G401 (cell line): ENCODE measurements around the gene NRXN2. TPM values are rescaled to one million over a fixed set of nuclear protein-coding genes. Genes with fewer than 3 reads are reported as not detected.
A peak's percentile ranks its signal among the peaks of the same experiment; 100 is the strongest.

Source experiments
- DNase-seq: peaks from one replicate; pipeline ENCODE4 v3.0.0-alpha.2; 2015; ENCODE audit warnings: low spot score
- in situ Hi-C: cut with HindIII; loops from 2 replicates; pipeline ENCODE4 v1.10.0; 2016; ENCODE audit warnings: low sequenced_read_pairs, mixed read lengths
- total RNA-seq: library from RNA; depleted of rRNA; stranded (reverse); fragments of >200 nt; shearing (Covaris generic); gene quantifications from 2 replicates; pipeline ENCODE4 v1.2.3, GENCODE V29; 2014; rRNA removed

Gene NRXN2
- 16.7 and 24.1 TPM in 2 replicates for total RNA-seq

DNA sequence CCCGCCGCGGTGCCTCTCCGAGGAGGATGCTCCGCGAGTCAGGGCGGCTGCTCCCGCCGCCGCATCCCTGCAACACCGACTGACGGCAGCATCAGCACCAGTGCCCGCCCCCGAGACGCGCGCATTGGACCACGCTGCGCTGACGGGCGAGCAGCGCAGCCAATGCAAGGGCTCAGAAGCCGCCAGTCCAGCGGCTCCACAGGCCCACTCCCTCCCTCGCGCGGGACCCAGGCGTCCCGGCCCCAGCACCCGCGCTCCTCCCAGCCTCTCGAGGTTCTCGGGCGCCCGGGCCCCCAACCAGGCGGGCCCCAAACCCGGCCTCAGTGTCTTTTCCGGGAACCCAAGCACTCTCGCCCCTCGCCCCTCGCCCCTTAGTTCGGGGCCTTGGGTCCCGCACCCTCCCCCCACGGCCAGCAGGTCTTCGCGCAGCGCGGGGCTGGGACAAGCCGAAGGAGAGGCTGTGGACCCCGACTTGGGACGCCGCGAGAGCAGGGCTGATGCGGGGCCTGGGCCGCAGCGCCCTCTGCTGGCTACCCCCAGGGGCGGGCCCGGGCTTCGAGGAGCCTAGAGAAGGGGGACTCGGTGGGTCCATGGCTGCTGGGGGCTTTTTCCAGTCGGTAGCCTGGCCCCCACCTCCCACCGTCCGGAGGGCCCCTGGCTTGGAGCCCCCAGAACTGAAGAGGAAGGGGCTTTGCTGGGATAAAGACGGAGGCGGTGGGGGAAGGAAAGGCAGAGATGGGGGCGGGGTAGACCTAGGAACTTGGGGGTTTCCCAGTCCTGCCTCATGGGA is at the start of gene NRXN2:
Gene NRXN2, minus strand, starts transcription at position 81 of the 790 bp plus-strand sequence. CDS start 9,498 bp downstream, outside the sequence.
- in situ Hi-C loops, result no loop called here
- peak; percentile 97 for DNase-seq

DNA sequence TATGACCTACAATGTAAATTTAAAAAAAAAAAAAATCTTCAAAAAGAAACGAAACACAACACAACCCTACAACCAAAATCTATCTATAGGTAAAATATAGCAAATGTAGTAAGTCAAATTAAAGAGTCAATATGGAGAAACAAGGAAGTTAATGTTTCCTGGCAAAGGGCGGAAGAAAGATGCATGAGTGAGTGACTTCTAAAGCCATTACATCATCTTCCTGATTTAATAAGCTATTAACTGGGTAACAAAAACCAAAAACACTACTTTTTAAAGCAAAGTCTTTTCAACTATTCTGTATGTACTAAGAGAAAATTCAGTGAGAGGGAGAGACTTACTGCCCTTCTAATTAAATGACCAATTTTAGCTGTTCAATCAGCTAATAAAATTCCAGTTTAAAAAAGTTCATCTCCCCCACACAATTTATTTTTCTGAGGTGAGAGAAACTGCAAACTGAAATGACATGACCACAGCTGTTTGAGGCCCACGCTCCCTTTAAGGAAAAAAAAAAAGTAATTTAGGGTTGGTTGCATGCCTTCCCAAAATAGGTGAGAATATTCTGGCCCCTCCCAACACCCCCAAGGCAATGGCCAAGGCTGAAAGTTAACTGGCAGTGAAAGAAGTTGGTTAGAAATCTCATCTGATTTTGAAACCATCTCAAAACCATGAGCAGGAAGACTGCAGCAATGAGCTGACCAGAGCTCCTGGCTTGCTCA is 49.5 kb upstream of the NRXN2 start:
- in situ Hi-C loops, result loop anchor here (10.0 kb wide), 1 partner anchor 82 kb away; no protein-coding TSS in a partner anchor

GRCh38 chr11:64771861-64772260 is 48.9 kb upstream of the NRXN2 start:
- in situ Hi-C loops, result loop anchor here (10.0 kb wide), 1 partner anchor 83 kb away; no protein-coding TSS in a partner anchor
- DNase-seq, result no peak

More for the DNA sequence above, 49.5 kb upstream of the NRXN2 start:
- DNase-seq, result no peak

GRCh38 chr11:64770120-64770519 is 47.1 kb upstream of the NRXN2 start:
- in situ Hi-C loops, result loop anchor here (10.0 kb wide), 1 partner anchor 85 kb away; no protein-coding TSS in a partner anchor
- DNase-seq, result no peak

GRCh38 chr11:64769283-64769682 is 46.3 kb upstream of the NRXN2 start:
- in situ Hi-C loops, result no loop called here
- DNase-seq, result no peak

GRCh38 chr11:64768300-64768694 is 45.3 kb upstream of the NRXN2 start:
- in situ Hi-C loops, result no loop called here

GRCh38 chr11:64767344-64768299 is 44.6 kb upstream of the NRXN2 start:
- DNase-seq, result peak; percentile 57
- in situ Hi-C loops, result no loop called here

More at GRCh38 chr11:64768300-64768694, 45.3 kb upstream of the NRXN2 start:
- DNase-seq, result no peak

GRCh38 chr11:64766881-64767280 is 43.9 kb upstream of the NRXN2 start:
- in situ Hi-C loops, result no loop called here

DNA sequence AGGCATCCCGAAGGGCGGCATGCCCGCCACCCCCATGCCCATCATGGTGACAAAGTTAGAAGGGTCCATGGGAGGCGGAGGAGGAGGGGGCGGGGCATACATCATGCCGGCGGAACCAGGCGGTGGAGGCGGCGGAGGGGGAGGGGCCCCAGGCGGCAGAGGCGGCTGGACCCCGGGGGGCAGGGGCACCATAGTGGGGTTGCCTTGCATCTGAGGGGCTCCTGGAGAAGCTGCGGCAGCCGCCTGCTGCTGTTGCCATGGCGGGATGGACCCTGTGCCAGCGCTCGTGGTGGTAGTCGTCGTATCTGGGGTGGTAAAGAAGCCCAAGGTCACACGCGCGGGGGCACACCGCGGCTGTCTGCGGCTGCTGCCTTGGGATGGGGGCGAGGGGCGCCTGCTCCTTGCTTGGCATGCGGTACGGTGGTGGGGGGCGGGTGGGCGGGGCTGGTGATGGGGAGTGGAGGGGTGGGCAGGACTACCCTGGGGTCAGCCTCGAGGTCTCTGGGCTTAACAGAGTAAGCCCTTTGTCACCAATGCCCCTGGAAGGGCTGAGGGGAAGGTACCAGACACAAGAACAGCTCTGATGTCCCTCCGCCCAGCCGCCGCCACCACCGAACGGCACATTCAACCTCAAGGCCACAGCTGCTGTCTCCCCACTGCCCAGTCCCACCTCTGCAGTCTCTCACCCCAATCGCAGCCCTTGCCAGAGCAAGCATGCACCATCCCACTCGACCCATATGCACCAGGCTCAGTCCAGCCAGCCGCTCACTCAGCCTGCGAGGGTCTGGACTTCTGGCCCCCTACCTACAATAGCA is 43.1 kb upstream of the NRXN2 start:
- DNase-seq, result no peak

More at GRCh38 chr11:64766881-64767280, 43.9 kb upstream of the NRXN2 start:
- no peak for DNase-seq

DNA sequence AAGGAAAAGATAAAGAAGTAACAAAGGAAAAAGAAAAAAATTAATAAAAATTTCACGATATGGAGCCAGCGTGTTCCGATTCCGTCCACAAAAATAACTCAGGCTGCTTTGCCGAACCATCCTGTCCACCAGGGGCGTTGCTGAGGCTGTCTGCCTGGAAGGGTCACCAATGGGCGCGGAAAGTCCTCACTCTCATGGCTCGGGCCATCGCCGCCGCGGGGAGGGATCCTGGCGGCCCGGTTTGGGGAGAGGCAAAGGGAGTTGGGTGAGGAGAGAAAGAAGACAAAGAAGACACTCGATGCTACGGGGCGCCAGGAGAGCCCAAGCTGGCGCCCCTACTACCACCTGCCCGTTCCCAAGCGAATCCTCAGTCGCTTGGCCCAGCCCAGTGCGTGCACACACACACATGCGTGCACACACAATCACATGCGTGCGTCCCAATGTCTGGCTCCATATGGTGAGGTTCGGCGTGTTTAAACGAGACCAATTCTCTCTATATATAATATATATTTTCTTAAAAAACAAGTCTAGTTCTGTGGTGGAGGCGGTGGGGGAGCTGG is 42.4 kb upstream of the NRXN2 start:
- DNase-seq, result peak; percentile 55
- in situ Hi-C loops, result no loop called here

More for the DNA sequence above, 43.1 kb upstream of the NRXN2 start:
- in situ Hi-C loops, result no loop called here

DNA sequence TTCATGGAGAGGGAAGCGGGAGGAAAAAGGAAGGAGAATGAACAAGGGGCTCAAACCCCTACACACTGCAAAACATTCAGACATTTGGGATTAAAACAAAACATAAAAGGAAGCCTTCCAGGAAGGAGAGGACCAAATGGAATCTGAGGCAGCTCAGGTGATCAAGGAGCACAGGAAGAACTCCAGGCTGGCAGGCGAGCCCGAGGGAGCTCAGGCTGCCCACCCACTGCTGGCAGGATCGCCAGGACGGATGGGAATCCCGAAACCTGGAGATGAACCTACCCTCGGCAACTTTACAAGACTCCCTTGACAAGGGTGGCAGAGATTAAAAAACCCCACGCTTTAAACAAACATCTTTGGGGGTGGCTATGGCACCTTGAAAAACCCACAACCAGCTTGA is 41.8 kb upstream of the NRXN2 start:
- DNase-seq, result no peak
- in situ Hi-C loops, result no loop called here

DNA sequence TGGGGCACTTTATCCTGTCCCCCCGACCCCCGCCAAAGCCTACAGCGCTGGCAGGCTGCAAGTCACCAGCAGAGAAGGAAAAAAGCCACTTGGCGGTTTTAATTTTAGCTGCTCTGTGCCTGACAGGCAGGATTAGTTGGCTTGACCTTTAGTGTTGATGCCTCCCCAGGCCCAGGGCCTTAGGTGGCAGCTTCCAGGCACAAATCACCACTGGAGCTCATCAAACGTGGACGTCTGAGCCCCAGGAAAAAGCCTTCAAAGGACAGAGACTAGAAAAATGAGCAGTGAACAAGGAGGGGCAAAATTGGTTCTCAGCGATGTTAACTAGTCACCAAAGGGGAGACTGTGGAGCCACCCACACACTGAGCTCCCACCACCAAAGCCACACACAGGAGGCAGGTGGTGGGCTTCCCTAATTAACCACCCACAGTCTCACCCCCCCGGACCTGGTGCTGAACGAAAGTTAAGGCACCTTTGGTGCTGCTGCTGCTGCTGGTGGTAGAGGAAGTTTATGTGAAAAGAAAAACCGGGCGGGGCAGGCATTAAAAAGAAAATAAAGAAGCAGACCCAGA is 41.1 kb upstream of the NRXN2 start:
- in situ Hi-C loops, result no loop called here
- DNase-seq, result no peak

DNA sequence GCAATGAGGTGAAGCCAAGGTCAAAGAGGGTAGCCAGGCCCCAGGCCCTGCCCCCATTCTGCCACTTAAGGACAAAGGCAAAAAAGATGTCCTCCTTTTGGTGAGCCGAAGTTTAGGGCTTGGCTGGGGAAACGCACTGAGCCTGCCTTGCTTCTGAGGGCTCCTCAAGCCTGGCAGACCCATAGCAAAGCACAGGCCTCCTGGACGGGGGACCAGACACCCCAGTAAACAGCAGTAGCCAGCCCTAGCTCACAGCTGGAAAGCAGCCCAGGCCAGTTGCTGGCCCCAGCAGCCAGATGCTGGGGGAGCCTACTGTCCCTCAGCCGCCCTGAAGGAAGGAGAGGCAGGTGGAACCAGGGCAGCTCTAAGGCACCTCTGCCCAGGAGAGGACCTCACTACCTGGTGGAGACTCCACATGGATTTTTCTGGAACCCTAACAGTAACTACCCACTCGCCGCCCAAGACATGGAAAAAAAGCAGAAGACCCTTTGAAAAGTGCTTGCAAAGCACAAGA is 40.6 kb upstream of the NRXN2 start:
- in situ Hi-C loops, result no loop called here
- no peak for DNase-seq

- DNase-seq, result peak; percentile 47
- in situ Hi-C loops, result no loop called here
Measured at GRCh38 chr11:64762674-64763525, 39.9 kb upstream of the NRXN2 start.

GRCh38 chr11:64762277-64762673 is 39.3 kb upstream of the NRXN2 start:
- in situ Hi-C loops, result no loop called here
- peak; percentile 54 for DNase-seq

GRCh38 chr11:64760759-64761420 is 37.9 kb upstream of the NRXN2 start:
- in situ Hi-C loops, result no loop called here

More at GRCh38 chr11:64760759-64761420, 37.9 kb upstream of the NRXN2 start:
- DNase-seq, result no peak
